Measurements from ENCODE around the gene PPP2R2B.

GRCh38 chr5:146867996-146868708, 10.4 kb downstream of the PPP2R2B start:
- TF ChIP-seq CTCF (IDR thresholded peaks at IDR 0.05), result no peak
- no peak for TF ChIP-seq POLR2A (IDR thresholded peaks at IDR 0.05)
